Measurements from ENCODE around the gene USP19.

Gene USP19

GRCh38 chr3:49104427-49105291 is 16.0 kb downstream of the USP19 start, which contains the start of gene QARS1:
Gene QARS1, minus strand, starts transcription at chr3:49104757. Its CDS starts 24 bp downstream, at chr3:49104733.
- peaks cover 27% of the 10 kb centered on the region for H3K36me3 ChIP-seq (ENCODE audit: control insufficient read depth, insufficient read depth, low read length)
- DNase-seq (ENCODE audit: extremely low read depth, insufficient read length) = peak; percentile 89
- no peak for TF ChIP-seq CTCF (IDR thresholded peaks at IDR 0.05; ENCODE audit: insufficient read depth, low read length, poor library complexity, severe bottlenecking)
- no peaks in the 10 kb centered on the region for H3K27me3 ChIP-seq (replicated peaks; ENCODE audit: control insufficient read depth, insufficient read depth, low read length)
- peak within 1 kb of the TSS; percentile 85 for H3K4me3 ChIP-seq (replicated peaks; ENCODE audit: low read depth, low read length)

- DNase-seq (ENCODE audit: extremely low read depth, insufficient read length) = no peak
- no peak for TF ChIP-seq CTCF (IDR thresholded peaks at IDR 0.05; ENCODE audit: insufficient read depth, low read length, poor library complexity, severe bottlenecking)
- Histone ChIP-seq H3K27me3 (replicated peaks; ENCODE audit: control insufficient read depth, insufficient read depth, low read length) (no peaks in the 10 kb centered on the region), H3K4me3 (replicated peaks; ENCODE audit: low read depth, low read length) (peak overlapping the region; percentile 85), H3K36me3 (ENCODE audit: control insufficient read depth, insufficient read depth, low read length) (peaks cover 29% of the 10 kb centered on the region)
These were observed 16.6 kb downstream of the USP19 start for GRCh38 chr3:49104052-49104426.

- DNase-seq (ENCODE audit: extremely low read depth, insufficient read length) = no peak
- TF ChIP-seq CTCF (IDR thresholded peaks at IDR 0.05; ENCODE audit: insufficient read depth, low read length, poor library complexity, severe bottlenecking) = no peak
- no peak overlapping the region for H3K4me3 ChIP-seq (replicated peaks; ENCODE audit: low read depth, low read length)
- no peaks in the 10 kb centered on the region for H3K27me3 ChIP-seq (replicated peaks; ENCODE audit: control insufficient read depth, insufficient read depth, low read length)
- peaks cover 40% of the 10 kb centered on the region for H3K36me3 ChIP-seq (ENCODE audit: control insufficient read depth, insufficient read depth, low read length)
These were observed 20.5 kb downstream of the USP19 start for GRCh38 chr3:49100046-49100615.

GRCh38 chr3:49098910-49099630 is 21.6 kb downstream of the USP19 start:
- DNase-seq (ENCODE audit: extremely low read depth, insufficient read length) = no peak
- peaks cover 40% of the 10 kb centered on the region for H3K36me3 ChIP-seq (ENCODE audit: control insufficient read depth, insufficient read depth, low read length)
- no peak for TF ChIP-seq CTCF (IDR thresholded peaks at IDR 0.05; ENCODE audit: insufficient read depth, low read length, poor library complexity, severe bottlenecking)

GRCh38 chr3:49098429-49098828 is 22.2 kb downstream of the USP19 start:
- H3K36me3 ChIP-seq (ENCODE audit: control insufficient read depth, insufficient read depth, low read length) = peaks cover 40% of the 10 kb centered on the region
- no peak for DNase-seq (ENCODE audit: extremely low read depth, insufficient read length)
- TF ChIP-seq CTCF (IDR thresholded peaks at IDR 0.05; ENCODE audit: insufficient read depth, low read length, poor library complexity, severe bottlenecking) = no peak
- H3K27me3 ChIP-seq (replicated peaks; ENCODE audit: control insufficient read depth, insufficient read depth, low read length) = no peaks in the 10 kb centered on the region
- H3K4me3 ChIP-seq (replicated peaks; ENCODE audit: low read depth, low read length) = no peak overlapping the region

More at GRCh38 chr3:49098910-49099630, 21.6 kb downstream of the USP19 start:
- Histone ChIP-seq H3K4me3 (replicated peaks; ENCODE audit: low read depth, low read length) (no peak overlapping the region), H3K27me3 (replicated peaks; ENCODE audit: control insufficient read depth, insufficient read depth, low read length) (no peaks in the 10 kb centered on the region)

Data from GM06990 (cell line).